ENCODE results near the gene LRRIQ3. TPM values are rescaled to one million over a fixed set of nuclear protein-coding genes. Genes with fewer than 3 reads are reported as not detected.

Gene LRRIQ3, protein sequence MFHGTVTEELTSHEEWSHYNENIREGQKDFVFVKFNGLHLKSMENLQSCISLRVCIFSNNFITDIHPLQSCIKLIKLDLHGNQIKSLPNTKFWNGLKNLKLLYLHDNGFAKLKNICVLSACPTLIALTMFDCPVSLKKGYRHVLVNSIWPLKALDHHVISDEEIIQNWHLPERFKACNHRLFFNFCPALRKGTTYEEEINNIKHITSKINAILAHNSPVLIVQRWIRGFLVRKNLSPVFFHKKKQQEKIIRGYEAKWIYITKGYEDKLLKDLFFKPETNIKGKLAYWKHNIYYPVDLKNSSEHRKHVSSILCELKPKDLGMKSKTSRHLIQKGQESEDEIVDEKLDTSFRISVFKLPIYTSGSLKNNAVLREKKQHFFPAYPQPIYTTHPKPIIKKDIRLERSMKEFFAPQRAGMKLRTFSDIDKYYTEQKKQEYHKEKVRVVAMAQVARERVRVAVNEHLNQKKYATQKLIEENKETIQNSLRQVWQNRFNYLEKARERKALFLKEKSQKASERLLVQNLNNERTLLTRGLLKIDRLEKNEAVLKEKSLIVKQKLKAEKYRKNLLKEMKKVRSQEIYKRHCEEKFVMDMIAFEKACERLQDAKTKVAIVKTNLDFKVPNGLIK
- total RNA-seq (1 to 10 TPM in 1 of 6 donors, under 1 TPM in 5; 0.35 to 1.1 (median 0.54) TPM), polyA plus RNA-seq (under 1 TPM; 0.15 to 0.77 TPM)

- peak; percentile 88 for FAIRE-seq
These were observed at the start of gene LRRIQ3, which contains the start of gene FPGT for GRCh38 chr1:74197657-74198552. TSS of gene LRRIQ3 (minus strand) at chr1:74198176. CDS start at chr1:74183684, 14,492 bp downstream. TSS of gene FPGT (plus strand) at chr1:74198242. CDS start at chr1:74198279, 37 bp downstream.

DNA sequence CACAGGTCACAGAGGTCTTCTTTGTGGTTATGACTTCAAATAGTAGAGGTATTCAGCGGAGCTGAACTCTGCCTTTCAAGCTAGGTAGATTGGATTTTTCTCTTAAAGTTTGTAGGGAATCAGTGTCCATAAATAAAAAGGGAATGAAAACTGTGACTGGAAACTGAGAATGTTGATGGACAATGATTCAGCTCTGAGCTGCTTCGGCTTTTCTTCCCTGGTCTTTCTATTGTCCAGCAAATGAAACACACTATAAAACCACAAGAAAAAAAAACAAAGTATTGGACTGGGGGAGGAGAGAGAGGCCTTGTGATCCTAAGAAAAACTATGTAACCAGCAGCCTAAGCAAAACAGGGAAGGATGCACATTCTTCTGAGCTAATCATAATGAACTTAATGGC lies 48.3 kb upstream of the LRRIQ3 start:
- ATAC-seq (no peak), FAIRE-seq (no peak), DNase-seq (no peak)
- H3K36me3 ChIP-seq: no peaks in the 10 kb centered on the region
- H3K4me1 ChIP-seq: no peaks in the 10 kb centered on the region
- H3K27me3 ChIP-seq: no peaks in the 10 kb centered on the region
- H3K9me3 ChIP-seq: no peaks in the 10 kb centered on the region
- intact Hi-C loops (cut with DNase I): no loop called here
- TF ChIP-seq CTCF (IDR thresholded peaks at IDR 0.05): no peak
- H3K4me3 ChIP-seq: no peak overlapping the region
- H3K27ac ChIP-seq: no peak overlapping the region
- WGBS, 2 donors: 79 to 89% methylated on average over 2 of the region's 2 CpGs

More at GRCh38 chr1:74197657-74198552, at the start of gene LRRIQ3, which contains the start of gene FPGT:
- no peaks in the 10 kb centered on the region for H3K9me3 ChIP-seq
- TF ChIP-seq CTCF (IDR thresholded peaks at IDR 0.05): no peak
- H3K36me3 ChIP-seq: peaks cover 0 to 8% (median 0%) of the 10 kb centered on the region in 3 donors
- DNase-seq (peak; percentile 93 to 99 (median 96)), ATAC-seq (peak; percentile 99 to 100 (median 100))
- H3K27ac ChIP-seq: peak within 1 kb of the TSS; percentile 59 to 88 (median 80)
- H3K4me1 ChIP-seq: peaks cover 0 to 9% (median 6%) of the 10 kb centered on the region in 3 donors
- intact Hi-C loops (cut with DNase I): no loop called here
- WGBS, 2 donors: 2 to 4% methylated on average over 41 of the region's 41 CpGs
- no peaks in the 10 kb centered on the region for H3K27me3 ChIP-seq
- H3K4me3 ChIP-seq: peak within 1 kb of the TSS; percentile 42 to 63 (median 56)

GRCh38 chr1:74245168-74245772 lies 47.3 kb upstream of the LRRIQ3 start:
- H3K4me1 ChIP-seq: no peaks in the 10 kb centered on the region
- FAIRE-seq (no peak), ATAC-seq (no peak), DNase-seq (no peak)
- intact Hi-C loops (cut with DNase I): no loop called here
- H3K4me3 ChIP-seq: no peak overlapping the region
- no peak for TF ChIP-seq CTCF (IDR thresholded peaks at IDR 0.05)
- no peaks in the 10 kb centered on the region for H3K9me3 ChIP-seq
- 4 to 11% methylated on average over 2 of the region's 2 CpGs for WGBS, 2 donors
- H3K27ac ChIP-seq: no peak overlapping the region
- H3K27me3 ChIP-seq: no peaks in the 10 kb centered on the region
- H3K36me3 ChIP-seq: no peaks in the 10 kb centered on the region

GRCh38 chr1:74237787-74238186 lies 39.8 kb upstream of the LRRIQ3 start:
- no peak for DNase-seq
- intact Hi-C loops (cut with DNase I): no loop called here
- H3K27ac ChIP-seq: no peak overlapping the region
- no peaks in the 10 kb centered on the region for H3K9me3 ChIP-seq
- no peak for ATAC-seq
- TF ChIP-seq CTCF (IDR thresholded peaks at IDR 0.05): no peak
- H3K36me3 ChIP-seq: no peaks in the 10 kb centered on the region
- no peak for FAIRE-seq
- no peaks in the 10 kb centered on the region for H3K27me3 ChIP-seq
- WGBS, 2 donors: 77 to 83% methylated on average over 4 of the region's 4 CpGs
- no peaks in the 10 kb centered on the region for H3K4me1 ChIP-seq
- no peak overlapping the region for H3K4me3 ChIP-seq
